ELF-1 (cell line): ENCODE results near the gene FBXW8.

ENCODE experiments used
- DNase-seq: peaks from one replicate; pipeline ENCODE4 v3.0.0-alpha.2; 2016; ENCODE audit warnings: low read depth, low spot score

Gene FBXW8

DNA sequence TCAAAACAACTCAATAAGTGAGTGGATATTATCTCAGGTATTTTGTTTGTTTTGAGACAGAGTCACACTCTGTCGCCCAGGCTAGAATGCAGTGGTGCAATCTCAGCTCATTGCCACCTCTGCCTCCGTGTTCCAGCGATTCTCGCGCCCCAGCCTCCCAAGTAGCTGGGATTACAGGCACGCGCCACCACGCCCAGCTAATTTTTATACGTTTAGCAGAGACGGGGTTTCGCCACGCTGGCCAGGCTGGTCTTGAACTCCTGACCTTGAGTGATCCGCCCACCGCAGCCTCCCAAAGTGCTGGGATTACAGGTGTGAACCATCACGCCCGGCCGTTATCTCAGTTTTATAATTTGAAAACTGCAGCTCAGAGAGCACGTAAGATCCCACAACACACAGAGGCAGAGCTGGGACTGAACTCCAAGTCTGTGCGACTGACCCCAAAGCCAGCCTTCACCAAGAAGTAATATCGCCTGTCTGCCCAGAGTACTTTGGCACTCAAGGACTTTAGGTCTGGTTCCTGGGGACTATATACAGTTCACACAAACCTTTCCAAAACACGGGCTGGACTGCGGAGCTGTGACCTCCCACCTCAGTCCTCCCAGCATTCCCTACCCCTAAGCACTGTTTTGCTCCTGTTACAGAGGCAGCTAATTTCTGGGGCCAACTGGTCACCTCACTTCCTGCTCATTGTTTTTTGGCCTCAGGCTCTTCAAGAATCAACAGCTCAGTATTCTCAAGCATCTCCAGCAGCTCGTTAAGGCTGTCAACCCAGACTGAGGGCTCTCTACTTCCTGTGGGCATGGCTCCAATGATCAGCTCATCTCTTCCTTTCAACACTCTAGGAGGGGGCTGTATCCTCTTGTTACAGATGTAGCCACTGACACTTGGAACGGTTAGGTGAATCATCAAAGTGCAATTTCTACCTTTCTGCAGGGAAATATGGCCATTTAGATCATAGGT is 165.9 kb downstream of the FBXW8 start:
- DNase-seq = peak; percentile 51

DNA sequence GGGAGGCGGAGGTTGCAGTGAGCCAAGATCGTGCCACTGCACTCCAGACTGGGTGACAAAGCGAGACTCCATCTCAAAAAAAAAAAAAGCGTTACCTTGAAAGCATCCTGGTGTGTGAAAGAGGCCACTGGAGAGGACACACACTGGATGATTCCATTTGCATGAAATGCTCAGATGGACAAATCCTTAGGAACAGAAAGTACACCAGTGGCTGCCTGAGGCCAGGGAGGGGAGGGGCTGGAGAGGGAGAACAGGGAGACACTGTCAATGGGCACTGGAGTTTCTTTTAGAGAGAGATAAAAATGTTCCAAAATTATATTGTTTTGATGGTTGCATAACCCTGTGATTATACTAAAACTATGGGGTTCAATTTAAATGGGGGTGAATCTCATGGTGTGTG is 168.7 kb downstream of the FBXW8 start:
- DNase-seq = no peak

DNA sequence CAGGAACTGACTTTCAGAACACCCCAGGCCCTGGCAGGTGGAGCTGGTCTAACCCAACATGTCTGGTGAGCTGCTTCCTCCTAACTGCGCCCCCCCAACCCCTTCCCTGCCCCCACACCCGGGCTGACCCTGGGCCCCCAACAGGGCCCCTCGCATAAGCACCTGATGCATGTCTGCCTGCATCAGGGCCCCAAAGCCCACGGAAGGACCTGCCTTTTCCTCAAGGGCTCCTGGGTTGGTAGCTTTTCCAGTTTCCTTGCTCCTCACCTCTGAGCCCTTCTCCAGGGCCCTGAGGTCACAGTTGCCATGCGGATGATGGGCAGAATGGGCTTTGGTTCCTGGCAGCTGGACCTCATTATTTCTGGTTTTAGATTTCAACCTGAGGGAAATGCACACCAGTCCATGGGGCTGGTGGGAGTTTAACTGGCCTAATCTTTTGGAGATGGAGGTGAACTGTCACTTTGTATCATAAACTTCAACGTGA is 170.0 kb downstream of the FBXW8 start:
- DNase-seq = no peak
